HepG2 (cell line): ENCODE results near the gene NOL12. TPM values are rescaled to one million over a fixed set of nuclear protein-coding genes. Genes with fewer than 3 reads are reported as not detected.
A peak's percentile ranks its signal among the peaks of the same experiment; 100 is the strongest.

Experiments
- ATAC-seq: fragments of 200-7000 bp; cut with Tn5 transposase; 3 replicates; pipeline ENCODE4 v1.9.1; 2020; ENCODE audit warnings: mild to moderate bottlenecking, moderate library complexity
- BruUV-seq: library from RNA; stranded (reverse); fragments of 400-500 nt; replicated peaks from 2 replicates; lab custom pipeline; 2021; lab: Mats Ljungman, UMichigan
- CTCF ChIA-PET: fragments of 300-600 bp; formaldehyde crosslinking; extraction: SDS; loops from one replicate; lab custom pipeline; 2021; ENCODE audit warnings: low total read pairs, inconsistent platforms, low intra/inter-chr PET ratio; lab: Yijun Ruan, JAX
- POLR2A ChIA-PET: fragments of 350-600 bp; sonication (Branson Sonifier 250); formaldehyde crosslinking; loops from one replicate; lab custom pipeline; 2020; ENCODE audit warnings: antibody characterized with exemption, inconsistent platforms; lab: Yijun Ruan, JAX
- DNase-seq: peaks from one replicate; pipeline ENCODE4 v3.0.0-alpha.2; 2015; ENCODE audit warnings: low spot score
- FAIRE-seq: peaks from 3 replicates; lab custom pipeline; 2011; peaks lifted over from hg19 to GRCh38; lab: Jason Lieb, UNC
- H2AFZ ChIP-seq: one replicate; pipeline ENCODE4 v1.6.1; 2011; ENCODE audit warnings: low read length, inconsistent platforms
- H3K27ac ChIP-seq: fragments of 300-600 bp; 3 replicates; pipeline ENCODE4 v1.8.0; 2011; ENCODE audit warnings: mixed run types, mild to moderate bottlenecking, mixed read lengths, low read length, inconsistent platforms; ENCODE audit not compliant: insufficient read depth; ENCODE audit errors: extremely low read length
- H3K27me3 ChIP-seq, 2 experiments: fragments of 200-600 bp in 1 of 2; 2 replicates in 1 of 2; 3 replicates in 1 of 2; pipeline versions ENCODE4 v1.6.0 to v1.8.0; 2011; ENCODE audit warnings: low read length in 2 of 2, mild to moderate bottlenecking in 2 of 2, moderate library complexity in 2 of 2, inconsistent platforms in 1 of 2; ENCODE audit not compliant: insufficient read depth in 2 of 2, control insufficient read depth in 1 of 2
- H3K36me3 ChIP-seq, 2 experiments: fragments of 200-600 bp in 1 of 2; replicated peaks in 1 of 2; 2 replicates in 1 of 2; 3 replicates in 1 of 2; pipeline versions ENCODE4 v1.5.1 to v1.8.0; 2011; ENCODE audit warnings: low read length in 2 of 2, inconsistent platforms in 1 of 2; ENCODE audit not compliant: insufficient read depth in 2 of 2, control insufficient read depth in 1 of 2
- H3K4me1 ChIP-seq: 2 replicates; pipeline ENCODE4 v1.5.1; 2012; ENCODE audit warnings: low read length, inconsistent platforms; ENCODE audit not compliant: insufficient read depth
- H3K4me2 ChIP-seq: 2 replicates; pipeline ENCODE4 v1.6.0; 2011; ENCODE audit warnings: low read depth, low read length, inconsistent platforms
- H3K4me3 ChIP-seq, 3 experiments: fragments of 200-600 bp in 1 of 3; sonication (generic), shearing (Covaris generic) in 1 of 3; replicated peaks in 1 of 3; 2 replicates each; pipeline ENCODE4 v1.5.1; 2011 to 2016; ENCODE audit warnings: low read length in 3 of 3, inconsistent platforms in 2 of 3, low read depth in 2 of 3, mild to moderate bottlenecking in 2 of 3, control low read depth in 1 of 3, mixed read lengths in 1 of 3; ENCODE audit not compliant: insufficient read depth in 1 of 3
- H3K79me2 ChIP-seq: one replicate; pipeline ENCODE4 v1.6.1; 2011; ENCODE audit warnings: low read length, inconsistent platforms; ENCODE audit not compliant: insufficient read depth
- H3K9ac ChIP-seq: 2 replicates; pipeline ENCODE4 v1.6.0; 2011; ENCODE audit warnings: mild to moderate bottlenecking, low read depth, low read length, inconsistent platforms; ENCODE audit not compliant: insufficient read depth
- H3K9me3 ChIP-seq: 2 replicates; pipeline ENCODE4 v1.5.1; 2012; ENCODE audit warnings: mild to moderate bottlenecking, low read length
- H4K20me1 ChIP-seq: 2 replicates; pipeline ENCODE4 v1.6.0; 2011; ENCODE audit warnings: inconsistent platforms, mild to moderate bottlenecking, low read length, moderate library complexity; ENCODE audit not compliant: insufficient read depth
- NFE2 ChIP-seq: sonication (generic); formaldehyde crosslinking; IDR thresholded peaks from 2 replicates; pipeline ENCODE4 v1.4.0; 2020; ENCODE audit warnings: missing genetic modification reagents
- XRCC5 ChIP-seq: fragments of 200-400 bp; formaldehyde crosslinking; optimal IDR thresholded peaks from 2 replicates; pipeline ENCODE3; 2017; ENCODE audit warnings: mild to moderate bottlenecking, low read length
- ZNF121 ChIP-seq: sonication (generic); formaldehyde crosslinking; IDR thresholded peaks from 2 replicates; pipeline ENCODE4 v1.5.0; 2020; ENCODE audit warnings: mild to moderate bottlenecking, missing genetic modification reagents
- ZNF441 ChIP-seq: sonication (generic); formaldehyde crosslinking; IDR thresholded peaks from 2 replicates; pipeline ENCODE4 v1.7.0; 2021; ENCODE audit warnings: missing genetic modification reagents, borderline replicate concordance
- ZNF562 ChIP-seq: sonication (generic); formaldehyde crosslinking; IDR thresholded peaks from 2 replicates; pipeline ENCODE4 v1.8.0; 2022; ENCODE audit warnings: missing genetic modification reagents, borderline replicate concordance
- ZNF629 ChIP-seq: sonication (generic); formaldehyde crosslinking; conservative IDR thresholded peaks from 2 replicates; pipeline ENCODE4 v1.5.0; 2020; ENCODE audit warnings: missing genetic modification reagents
- ZSCAN30 ChIP-seq: sonication (generic); formaldehyde crosslinking; IDR thresholded peaks from 2 replicates; pipeline ENCODE4 v1.5.0; 2020; ENCODE audit warnings: mild to moderate bottlenecking, missing genetic modification reagents
- WGBS: methylation state at CpG from one replicate; pipeline ENCODE4 v1.1.6; 2017; ENCODE audit warnings: low lambda C conversion rate; 5-methylcytosine and 5-hydroxymethylcytosine counted together
- in situ Hi-C: cut with HindIII; loops from 2 replicates; pipeline ENCODE4 v1.10.0; 2017; ENCODE audit warnings: low pct_unique_long_range_greater_than_20kb; ENCODE audit not compliant: extremely low pct_ligation_motif_present
- intact Hi-C: fragments of 100-400 bp; cut with micrococcal nuclease; formaldehyde crosslinking; loops from one replicate; pipeline ENCODE4 v1.10.0; 2022; ENCODE audit not compliant: unreplicated experiment
- polyA plus RNA-seq, 8 experiments: library from polyadenylated mRNA; depleted of rRNA in 3 of 8; stranded (reverse) in 7 of 8; unstranded in 1 of 8; fragments of >200 nt; fragmentation: Illumina TruSeq in 4 of 8; extraction: Trizol in 4 of 8; gene quantifications; 2 replicates each; pipeline versions ENCODE4 v1.2.1 to v1.2.3, GENCODE V29; 2011 to 2016; ENCODE audit warnings: low read depth in 4 of 8, missing spikeins in 1 of 8, mixed read lengths in 1 of 8; ENCODE audit not compliant: insufficient read depth in 1 of 8
- total RNA-seq, 5 experiments: library from RNA; depleted of rRNA; stranded (reverse); fragments of >200 nt; fragmentation: Illumina TruSeq; extraction: Trizol; gene quantifications; 2 replicates each; pipeline ENCODE4 v1.2.3, GENCODE V29; 2016; ENCODE audit warnings: low read depth in 1 of 5
- TF ChIP-seq, protein P1 (sequence below): sonication (generic); formaldehyde crosslinking; IDR thresholded peaks from 2 replicates; pipeline ENCODE4 v1.4.0; 2020; ENCODE audit warnings: low read depth, missing genetic modification reagents
- TF ChIP-seq, protein P2 (sequence below): sonication (generic); formaldehyde crosslinking; conservative IDR thresholded peaks from 2 replicates; pipeline ENCODE4 v1.4.0; 2020; ENCODE audit warnings: missing genetic modification reagents

The NOL12 gene
- total and polyA plus RNA-seq, 2 of the 13 experiments (the other 11 are each of a cell fraction or from before 2014, with no cell fraction given), result 14.3 to 31.4 TPM

DNA sequence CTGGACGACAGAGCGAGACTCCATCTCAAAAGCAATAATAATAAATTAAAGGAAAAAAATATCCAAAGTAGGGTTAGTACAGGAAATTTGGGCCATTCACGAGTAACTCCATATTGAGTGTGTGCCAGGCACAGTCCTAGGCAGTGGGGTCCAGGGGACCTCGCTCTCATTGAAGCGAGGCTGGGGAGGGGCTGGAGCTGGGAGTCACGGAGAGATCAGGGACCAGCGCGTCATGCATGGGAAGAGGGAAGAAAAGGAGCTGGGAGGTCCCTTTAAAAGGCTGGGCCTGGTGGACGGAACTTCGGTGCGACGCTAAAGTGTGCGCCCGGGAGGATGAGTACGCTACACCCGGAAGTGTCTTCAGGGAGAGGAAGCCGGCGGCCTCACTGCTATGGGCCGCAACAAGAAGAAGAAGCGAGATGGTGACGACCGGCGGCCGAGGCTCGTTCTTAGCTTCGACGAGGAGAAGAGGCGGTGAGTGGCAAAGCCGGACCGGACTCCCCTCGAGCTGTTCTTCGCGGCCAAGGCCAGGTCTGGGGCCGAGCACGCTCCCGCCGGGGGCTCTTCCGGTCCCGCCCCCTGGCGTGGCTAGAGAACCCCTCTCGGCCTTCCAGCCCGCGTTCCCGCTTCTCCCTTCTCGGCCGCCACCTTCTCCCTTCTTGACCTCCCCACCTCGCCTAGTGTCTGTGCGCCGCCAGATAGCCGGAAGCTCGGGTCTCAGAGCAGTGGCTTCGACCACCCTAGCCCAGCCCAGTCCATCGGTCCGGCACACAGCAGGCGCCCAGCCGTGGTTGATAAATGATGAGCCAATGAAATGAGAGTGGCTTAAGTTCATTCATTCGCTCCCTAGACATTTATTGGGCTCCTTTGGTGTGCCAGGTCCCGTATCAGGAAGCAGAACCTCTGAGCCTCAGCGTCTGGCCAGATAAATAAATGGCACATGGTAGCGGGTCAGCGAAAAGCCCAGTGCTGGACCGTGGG is at the start of gene NOL12 (continued):
- TF ChIP-seq, protein P1, sequence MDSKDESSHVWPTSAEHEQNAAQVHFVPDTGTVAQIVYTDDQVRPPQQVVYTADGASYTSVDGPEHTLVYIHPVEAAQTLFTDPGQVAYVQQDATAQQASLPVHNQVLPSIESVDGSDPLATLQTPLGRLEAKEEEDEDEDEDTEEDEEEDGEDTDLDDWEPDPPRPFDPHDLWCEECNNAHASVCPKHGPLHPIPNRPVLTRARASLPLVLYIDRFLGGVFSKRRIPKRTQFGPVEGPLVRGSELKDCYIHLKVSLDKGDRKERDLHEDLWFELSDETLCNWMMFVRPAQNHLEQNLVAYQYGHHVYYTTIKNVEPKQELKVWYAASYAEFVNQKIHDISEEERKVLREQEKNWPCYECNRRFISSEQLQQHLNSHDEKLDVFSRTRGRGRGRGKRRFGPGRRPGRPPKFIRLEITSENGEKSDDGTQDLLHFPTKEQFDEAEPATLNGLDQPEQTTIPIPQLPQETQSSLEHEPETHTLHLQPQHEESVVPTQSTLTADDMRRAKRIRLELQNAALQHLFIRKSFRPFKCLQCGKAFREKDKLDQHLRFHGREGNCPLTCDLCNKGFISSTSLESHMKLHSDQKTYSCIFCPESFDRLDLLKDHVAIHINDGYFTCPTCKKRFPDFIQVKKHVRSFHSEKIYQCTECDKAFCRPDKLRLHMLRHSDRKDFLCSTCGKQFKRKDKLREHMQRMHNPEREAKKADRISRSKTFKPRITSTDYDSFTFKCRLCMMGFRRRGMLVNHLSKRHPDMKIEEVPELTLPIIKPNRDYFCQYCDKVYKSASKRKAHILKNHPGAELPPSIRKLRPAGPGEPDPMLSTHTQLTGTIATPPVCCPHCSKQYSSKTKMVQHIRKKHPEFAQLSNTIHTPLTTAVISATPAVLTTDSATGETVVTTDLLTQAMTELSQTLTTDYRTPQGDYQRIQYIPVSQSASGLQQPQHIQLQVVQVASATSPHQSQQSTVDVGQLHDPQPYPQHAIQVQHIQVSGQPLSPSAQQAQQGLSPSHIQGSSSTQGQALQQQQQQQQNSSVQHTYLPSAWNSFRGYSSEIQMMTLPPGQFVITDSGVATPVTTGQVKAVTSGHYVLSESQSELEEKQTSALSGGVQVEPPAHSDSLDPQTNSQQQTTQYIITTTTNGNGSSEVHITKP (CRISPR knock-in tag), result 0 out of 2 replicates have a peak, but pooled peaks have one; percentile 34
- TF ChIP-seq, protein P2, sequence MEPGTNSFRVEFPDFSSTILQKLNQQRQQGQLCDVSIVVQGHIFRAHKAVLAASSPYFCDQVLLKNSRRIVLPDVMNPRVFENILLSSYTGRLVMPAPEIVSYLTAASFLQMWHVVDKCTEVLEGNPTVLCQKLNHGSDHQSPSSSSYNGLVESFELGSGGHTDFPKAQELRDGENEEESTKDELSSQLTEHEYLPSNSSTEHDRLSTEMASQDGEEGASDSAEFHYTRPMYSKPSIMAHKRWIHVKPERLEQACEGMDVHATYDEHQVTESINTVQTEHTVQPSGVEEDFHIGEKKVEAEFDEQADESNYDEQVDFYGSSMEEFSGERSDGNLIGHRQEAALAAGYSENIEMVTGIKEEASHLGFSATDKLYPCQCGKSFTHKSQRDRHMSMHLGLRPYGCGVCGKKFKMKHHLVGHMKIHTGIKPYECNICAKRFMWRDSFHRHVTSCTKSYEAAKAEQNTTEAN (CRISPR knock-in tag), result peak; percentile 27; the same call in 1 of the 2 replicates
- TF ChIP-seq XRCC5, result peak; percentile 97

DNA sequence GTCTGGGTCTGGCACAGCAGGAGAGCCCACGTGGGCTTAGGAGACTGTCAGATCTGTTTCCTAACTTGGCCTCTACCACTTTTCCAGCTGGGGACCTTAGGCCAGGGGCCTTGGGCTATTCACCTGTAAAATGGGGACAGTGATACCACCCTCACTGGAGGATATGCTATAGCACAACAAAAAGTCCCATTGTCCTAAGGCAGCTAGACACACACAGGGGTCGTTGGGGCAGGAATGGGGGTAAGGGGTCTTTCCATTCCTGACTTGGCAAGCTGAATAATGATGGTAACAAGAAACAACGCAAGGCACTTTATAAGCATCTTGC is 49.2 kb upstream of the NOL12 start:
- POLR2A ChIA-PET, result interaction anchor here (0.9 to 15.8 kb wide), 2 partner anchors 11 to 24 kb away, joined by 4 to 242 read pairs; partner anchors contain the start of gene PDXP

More for the DNA sequence above, 49.2 kb upstream of the NOL12 start:
- no peak overlapping the region for H3K9ac ChIP-seq
- ATAC-seq, result no peak
- no peaks in the 10 kb centered on the region for H3K27me3 ChIP-seq
- H3K4me2 ChIP-seq, result no peak overlapping the region
- in situ Hi-C loops (no loop called here), intact Hi-C loops (loop anchor here (2.0 kb wide), 1 partner anchor 14 kb away; no protein-coding TSS in a partner anchor)
- FAIRE-seq, result no peak
- CTCF ChIA-PET, result no interaction called here
- no peak overlapping the region for H3K4me3 ChIP-seq
- BruUV-seq, result no TSS peak
- no peak for TF ChIP-seq ZSCAN30 (CRISPR knock-in tag)
- no peak for TF ChIP-seq ZNF121 (CRISPR knock-in tag)
- TF ChIP-seq ZNF441 (CRISPR knock-in tag), result no peak
- TF ChIP-seq NFE2 (CRISPR knock-in tag), result no peak
- no peak for TF ChIP-seq ZNF562 (CRISPR knock-in tag)
- TF ChIP-seq ZNF629 (CRISPR knock-in tag), result peak; percentile 71
- no peak overlapping the region for H3K27ac ChIP-seq
- 100% methylated on average over 2 of the region's 3 CpGs for WGBS
- H4K20me1 ChIP-seq, result 0 out of 2 replicates have a peak, but pooled peaks cover 4% of the 10 kb centered on the region
- peaks cover 0 to under 1% of the 10 kb centered on the region in 2 experiments; a peak in 1 of 5 replicates for H3K36me3 ChIP-seq
- no peaks in the 10 kb centered on the region for H3K9me3 ChIP-seq
- no peak overlapping the region for H2AFZ ChIP-seq
- H3K79me2 ChIP-seq, result peaks cover 10% of the 10 kb centered on the region
- no peak for DNase-seq
- H3K4me1 ChIP-seq, result peaks cover 90% of the 10 kb centered on the region
